ENCODE measurements around the gene MYMK.

- no peak for TF ChIP-seq CTCF (IDR thresholded peaks at IDR 0.05; ENCODE audit: low read depth, low read length, poor library complexity, severe bottlenecking)
- TF ChIP-seq EZH2phosphoT487 (IDR thresholded peaks at IDR 0.05; ENCODE audit: borderline replicate concordance, low read length): no peak
These were observed 3.5 kb upstream of the MYMK start for GRCh38 chr9:133528001-133528875.

All from DOHH2 (cell line).